GM06990 (cell line): Measurements from ENCODE around the gene NISCH.
"Not testable (repeated sequence)": the region's sequence is repeated elsewhere in the genome, so short reads cannot be mapped to it uniquely, and the experiment has no call there.

Source experiments
- DNase-seq: peaks from one replicate; pipeline ENCODE4 v3.0.0-alpha.2; 2011; ENCODE audit not compliant: insufficient read length; ENCODE audit errors: extremely low read depth
- H3K27me3 ChIP-seq: replicated peaks from 2 replicates; pipeline ENCODE4 v1.6.0; 2011; ENCODE audit warnings: low read length; ENCODE audit not compliant: control insufficient read depth, insufficient read depth
- H3K36me3 ChIP-seq: 2 replicates; pipeline ENCODE4 v1.5.1; 2011; ENCODE audit warnings: low read length; ENCODE audit not compliant: control insufficient read depth, insufficient read depth
- H3K4me3 ChIP-seq: replicated peaks from 2 replicates; pipeline ENCODE4 v1.5.1; 2011; ENCODE audit warnings: low read depth, mild to moderate bottlenecking, control low read depth, low read length
- CTCF ChIP-seq: IDR thresholded peaks from 2 replicates; pipeline ENCODE4 v1.5.1; 2011; ENCODE audit warnings: low read length, control low read depth, mild to moderate bottlenecking, inconsistent platforms; ENCODE audit not compliant: insufficient read depth, poor library complexity, severe bottlenecking

NISCH gene

GRCh38 chr3:52524752-52525679, 69.6 kb downstream of the NISCH start:
- no peaks in the 10 kb centered on the region for H3K27me3 ChIP-seq
- H3K36me3 ChIP-seq, result peaks cover 22% of the 10 kb centered on the region
- no peak overlapping the region for H3K4me3 ChIP-seq
- DNase-seq, result no peak
- TF ChIP-seq CTCF, result no peak

GRCh38 chr3:52525680-52526561, 70.5 kb downstream of the NISCH start:
- no peak for TF ChIP-seq CTCF

GRCh38 chr3:52526671-52527038, 71.3 kb downstream of the NISCH start:
- H3K4me3 ChIP-seq, H3K27me3 ChIP-seq, DNase-seq: not testable (repeated sequence)
- H3K36me3 ChIP-seq, result peaks cover 22% of the 10 kb centered on the region

More at GRCh38 chr3:52525680-52526561, 70.5 kb downstream of the NISCH start:
- DNase-seq, result no peak
- H3K36me3 ChIP-seq, result peaks cover 22% of the 10 kb centered on the region
- H3K27me3 ChIP-seq, result no peaks in the 10 kb centered on the region
- no peak overlapping the region for H3K4me3 ChIP-seq

- Histone ChIP-seq H3K4me3 (no peak overlapping the region), H3K27me3 (no peaks in the 10 kb centered on the region), H3K36me3 (peaks cover 22% of the 10 kb centered on the region)
- peak; percentile 8 for DNase-seq
- TF ChIP-seq CTCF, result no peak
Measured at GRCh38 chr3:52527039-52527731, 71.8 kb downstream of the NISCH start.

GRCh38 chr3:52527732-52528585, 72.6 kb downstream of the NISCH start:
- Histone ChIP-seq H3K27me3 (no peaks in the 10 kb centered on the region), H3K4me3 (no peak overlapping the region), H3K36me3 (peaks cover 22% of the 10 kb centered on the region)
- DNase-seq, result no peak
- no peak for TF ChIP-seq CTCF
